Activated T-cell treated with anti-CD3 and anti-CD28 coated beads, Interleukin-2, amount 50 U/mL, for 48 hours (primary cell): ENCODE data around the gene OVCA2.
A peak's percentile ranks its signal among the peaks of the same experiment; 100 is the strongest.

Source experiments
- DNase-seq, 2 experiments: peaks; one replicate each; pipeline ENCODE4 v3.0.0-alpha.2; 2020

Gene OVCA2

DNA sequence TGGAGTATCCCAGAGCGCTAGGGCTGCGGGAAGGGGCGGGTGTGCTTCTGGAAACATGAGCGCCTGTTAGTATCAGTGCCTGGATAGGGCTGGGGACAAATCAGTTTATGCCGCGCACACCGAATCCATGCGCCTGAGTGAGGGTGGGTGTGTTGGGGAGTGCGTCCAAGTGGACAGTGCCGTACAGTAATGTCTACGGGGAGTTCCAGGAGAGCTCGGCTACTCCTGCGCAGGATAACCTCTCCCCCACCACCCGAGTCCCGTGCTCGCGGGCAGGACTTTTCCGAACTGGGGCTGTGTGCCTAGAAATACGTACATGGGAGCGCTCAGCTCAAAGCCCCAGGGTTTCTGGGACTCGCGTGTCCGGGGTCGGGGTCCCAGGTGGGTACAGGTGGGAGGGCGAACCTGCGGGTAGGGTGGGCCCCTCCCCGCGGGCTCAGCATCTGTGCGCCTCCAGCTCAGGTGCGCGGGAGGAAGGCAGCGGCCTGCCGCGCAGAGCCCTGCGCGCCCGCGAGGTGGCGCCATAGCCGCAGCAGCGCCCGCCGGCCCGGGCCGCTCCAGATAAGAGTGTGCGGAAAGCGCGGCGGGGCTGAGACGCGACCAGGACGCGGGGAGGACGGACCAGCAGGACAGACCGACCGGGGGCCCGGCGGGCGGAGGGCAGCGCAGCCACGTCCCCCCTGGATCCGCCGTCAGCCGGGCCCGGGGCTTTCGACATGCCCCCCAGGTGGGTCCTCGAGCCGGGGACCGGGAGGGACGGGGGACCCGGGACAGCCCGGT, 12.9 kb downstream of the OVCA2 start, which contains the start of gene HIC1:
Gene HIC1 (plus strand): TSS at position 592 of the 780 bp plus-strand sequence. CDS start 1,588 bp downstream, outside the sequence.
- peak; percentile 87 to 92 for DNase-seq

DNA sequence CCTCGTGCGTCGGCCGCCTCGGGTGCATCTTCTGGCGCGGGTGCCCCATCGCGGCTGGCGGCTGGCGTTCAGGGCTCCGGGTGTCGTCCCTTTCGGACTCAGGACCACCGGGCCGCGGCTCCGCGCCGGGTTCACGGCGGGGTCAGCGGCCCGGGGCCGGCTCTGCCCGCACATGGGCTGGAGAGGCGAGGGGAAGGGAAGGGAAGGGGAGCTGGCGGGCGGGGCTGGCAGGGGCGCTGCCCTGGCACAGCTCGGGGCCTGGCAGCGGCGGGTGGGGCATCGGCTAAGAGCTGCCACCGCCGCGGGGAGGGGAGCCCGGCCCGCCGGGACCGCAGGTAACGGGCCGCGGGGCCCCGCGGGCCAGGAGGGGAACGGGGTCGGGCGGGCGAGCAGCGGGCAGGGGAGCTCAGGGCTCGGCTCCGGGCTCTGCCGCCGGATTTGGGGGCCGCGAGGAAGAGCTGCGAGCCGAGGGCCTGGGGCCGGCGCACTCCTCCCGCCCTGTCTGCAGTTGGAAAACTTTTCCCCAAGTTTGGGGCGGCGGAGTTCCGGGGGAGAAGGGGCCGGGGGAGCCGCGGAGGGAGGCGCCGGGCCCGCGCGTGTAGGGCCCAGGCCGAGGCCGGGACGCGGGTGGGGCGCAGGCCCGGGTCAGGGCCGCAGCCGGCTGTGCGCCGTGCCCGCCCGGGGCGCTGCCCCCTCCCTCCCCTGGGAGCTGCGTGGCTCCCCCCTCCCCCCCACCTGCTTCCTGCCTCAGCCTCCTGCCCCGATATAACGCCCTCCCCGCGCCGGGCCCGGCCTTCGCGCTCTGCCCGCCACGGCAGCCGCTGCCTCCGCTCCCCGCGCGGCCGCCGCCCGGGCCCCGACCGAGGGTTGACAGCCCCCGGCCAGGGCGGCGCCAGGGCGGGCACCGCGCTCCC, 13.7 kb downstream of the OVCA2 start:
- peak; percentile 53 to 63 for DNase-seq

GRCh38 chr17:2056206-2057174, 14.7 kb downstream of the OVCA2 start:
- DNase-seq: peak; percentile 72 to 78

DNA sequence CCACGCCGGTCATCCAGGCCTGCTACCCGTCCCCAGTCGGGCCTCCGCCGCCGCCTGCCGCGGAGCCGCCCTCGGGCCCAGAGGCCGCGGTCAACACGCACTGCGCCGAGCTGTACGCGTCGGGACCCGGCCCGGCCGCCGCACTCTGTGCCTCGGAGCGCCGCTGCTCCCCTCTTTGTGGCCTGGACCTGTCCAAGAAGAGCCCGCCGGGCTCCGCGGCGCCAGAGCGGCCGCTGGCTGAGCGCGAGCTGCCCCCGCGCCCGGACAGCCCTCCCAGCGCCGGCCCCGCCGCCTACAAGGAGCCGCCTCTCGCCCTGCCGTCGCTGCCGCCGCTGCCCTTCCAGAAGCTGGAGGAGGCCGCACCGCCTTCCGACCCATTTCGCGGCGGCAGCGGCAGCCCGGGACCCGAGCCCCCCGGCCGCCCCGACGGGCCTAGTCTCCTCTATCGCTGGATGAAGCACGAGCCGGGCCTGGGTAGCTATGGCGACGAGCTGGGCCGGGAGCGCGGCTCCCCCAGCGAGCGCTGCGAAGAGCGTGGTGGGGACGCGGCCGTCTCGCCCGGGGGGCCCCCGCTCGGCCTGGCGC, 15.4 kb downstream of the OVCA2 start:
- peak in 1 of 2 experiments; percentile 52 for DNase-seq

GRCh38 chr17:2057760-2058585, 16.2 kb downstream of the OVCA2 start:
- peak in 1 of 2 experiments; percentile 54 for DNase-seq

- peak; percentile 79 to 86 for DNase-seq
These were observed 17.0 kb downstream of the OVCA2 start for GRCh38 chr17:2058586-2059546.

GRCh38 chr17:2059547-2060384, 17.9 kb downstream of the OVCA2 start:
- peak in 1 of 2 experiments; percentile 22 for DNase-seq

- DNase-seq: peak in 1 of 2 experiments; percentile 18
These were observed 18.5 kb downstream of the OVCA2 start for GRCh38 chr17:2060385-2060658.

DNA sequence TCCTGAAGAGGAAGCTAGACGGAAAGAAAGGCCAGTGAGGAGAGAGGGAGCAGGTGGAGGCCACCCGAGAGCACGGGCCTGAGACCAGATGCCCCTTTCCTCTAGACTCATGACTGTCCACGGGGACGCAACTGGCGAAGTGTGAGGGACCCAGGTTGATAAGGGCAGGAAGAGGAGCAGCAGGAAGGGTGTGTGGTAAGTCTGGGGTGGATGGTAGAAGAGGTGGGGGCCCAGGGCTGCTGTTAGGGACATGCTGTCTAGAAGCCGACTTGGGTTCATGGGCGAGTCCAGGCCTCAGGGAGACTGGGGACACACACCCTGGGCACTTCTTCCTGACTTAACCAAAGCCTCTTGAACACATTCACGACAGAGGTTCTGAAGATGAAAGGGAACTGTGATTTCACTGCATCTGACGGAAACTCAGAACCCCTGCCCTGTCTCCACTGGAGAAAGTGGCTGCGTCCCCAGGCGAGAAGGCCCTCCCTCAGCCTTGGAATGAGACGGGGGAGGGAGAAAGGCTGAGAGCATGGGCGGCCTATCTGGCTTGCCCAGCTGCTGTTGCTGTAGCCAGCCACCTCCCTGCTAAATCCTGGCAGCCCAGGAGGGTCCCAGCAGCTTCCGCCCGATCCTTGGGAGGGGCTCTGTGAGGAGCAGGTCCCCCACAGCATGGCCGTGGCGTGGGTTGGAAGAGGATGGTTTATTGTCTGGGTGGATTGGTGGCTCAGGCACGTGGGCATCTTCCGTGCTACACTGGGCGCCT, 19.0 kb downstream of the OVCA2 start:
- peak in 1 of 2 experiments; percentile 24 for DNase-seq

DNA sequence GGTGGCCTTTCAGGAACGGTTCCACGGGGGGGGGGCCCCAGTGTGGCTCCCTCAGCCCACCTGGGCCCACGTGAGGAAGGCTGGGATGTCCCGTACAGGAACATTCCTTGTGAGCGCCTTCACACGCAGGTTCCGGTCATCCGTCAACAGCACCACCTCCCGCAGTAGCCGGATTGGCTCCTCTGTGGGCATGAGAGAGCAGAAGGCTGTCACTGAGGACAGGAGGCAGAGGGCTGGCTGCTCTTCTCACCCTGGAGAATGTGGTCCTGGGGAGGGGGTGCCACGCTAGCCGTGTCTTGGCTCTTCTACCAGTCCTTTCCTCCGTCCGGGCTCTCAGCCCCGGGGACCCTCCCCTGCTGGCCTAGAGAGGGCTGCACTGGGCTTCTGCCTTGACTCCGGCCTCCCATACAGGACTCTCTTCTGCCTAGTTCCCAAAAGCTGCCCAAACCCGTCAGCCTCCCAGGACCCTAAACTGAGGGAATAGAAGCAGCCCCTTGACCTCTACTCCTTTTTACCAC, 19.7 kb downstream of the OVCA2 start:
- DNase-seq: peak in 1 of 2 experiments; percentile 20

DNA sequence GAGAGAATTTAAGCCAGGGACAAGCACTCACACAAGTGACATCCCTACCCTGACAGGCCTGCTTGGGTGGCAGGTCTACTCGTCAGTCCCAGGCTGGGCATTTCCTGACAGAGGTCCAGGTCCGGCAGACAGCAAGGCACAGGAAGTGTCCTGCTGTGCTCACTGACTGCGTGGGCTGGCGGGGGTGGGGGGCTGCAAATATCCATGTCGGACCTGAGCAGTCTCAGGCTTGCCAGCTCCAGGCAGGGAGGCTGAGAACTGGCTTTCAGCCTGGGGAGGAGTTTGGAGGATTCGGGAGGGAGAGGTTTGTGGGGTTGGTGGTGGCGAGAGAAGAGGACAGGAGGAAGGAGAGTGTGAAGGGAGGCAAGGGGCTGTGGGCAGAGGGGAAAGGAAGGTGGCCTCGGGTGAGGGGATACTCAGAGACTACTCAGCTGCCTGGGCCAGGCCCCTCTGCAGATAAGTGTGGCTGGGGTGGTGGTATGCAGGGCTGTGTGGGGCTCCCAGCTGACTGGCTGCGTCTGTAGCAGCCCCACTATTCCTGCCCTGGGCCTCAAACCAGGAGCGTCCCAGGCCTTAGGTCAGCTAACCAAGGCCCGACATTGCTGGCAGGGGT, 20.9 kb downstream of the OVCA2 start:
- DNase-seq: no peak

DNA sequence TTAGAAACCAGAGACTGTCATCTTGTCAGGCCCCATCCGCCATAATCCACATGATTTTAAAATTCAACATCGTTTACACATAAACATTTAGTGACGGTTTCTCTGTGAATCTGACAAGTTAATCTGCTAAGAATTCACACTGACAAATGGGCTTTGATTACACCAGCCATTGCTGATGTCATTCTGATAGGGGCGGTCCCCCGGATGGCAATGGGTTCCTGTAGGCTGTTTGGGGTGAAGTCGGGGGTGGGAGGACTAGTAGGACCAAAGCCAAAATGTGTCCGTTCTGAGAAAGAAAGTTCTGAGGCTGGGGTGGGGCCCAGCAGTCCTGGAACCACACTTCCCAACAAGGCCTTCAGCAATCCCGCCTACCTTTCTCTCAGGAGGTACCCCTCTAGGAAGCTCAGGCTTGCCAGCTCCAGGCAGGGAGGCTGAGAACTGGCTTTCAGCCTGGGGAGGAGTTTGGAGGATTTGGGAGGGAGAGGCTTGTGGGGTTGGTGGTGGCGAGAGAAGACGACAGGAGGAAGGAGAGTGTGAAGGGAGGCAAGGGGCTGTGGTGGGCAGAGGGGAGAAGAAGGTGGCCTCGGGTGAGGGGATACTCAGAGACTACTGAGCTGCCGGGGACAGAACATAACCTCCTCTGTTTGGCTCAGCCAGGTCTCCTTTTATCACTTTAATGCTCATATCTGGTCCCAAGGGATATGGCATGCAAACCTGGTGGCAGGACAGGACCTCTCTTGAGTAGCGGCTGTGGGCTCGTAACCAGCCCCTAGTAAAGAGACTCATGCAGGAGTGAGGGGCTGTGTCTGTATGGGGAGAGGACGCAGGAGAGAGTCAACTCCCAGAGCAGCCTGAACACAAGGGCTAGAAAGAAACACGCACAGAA, 21.7 kb downstream of the OVCA2 start:
- peak in 1 of 2 experiments; percentile 32 for DNase-seq

DNA sequence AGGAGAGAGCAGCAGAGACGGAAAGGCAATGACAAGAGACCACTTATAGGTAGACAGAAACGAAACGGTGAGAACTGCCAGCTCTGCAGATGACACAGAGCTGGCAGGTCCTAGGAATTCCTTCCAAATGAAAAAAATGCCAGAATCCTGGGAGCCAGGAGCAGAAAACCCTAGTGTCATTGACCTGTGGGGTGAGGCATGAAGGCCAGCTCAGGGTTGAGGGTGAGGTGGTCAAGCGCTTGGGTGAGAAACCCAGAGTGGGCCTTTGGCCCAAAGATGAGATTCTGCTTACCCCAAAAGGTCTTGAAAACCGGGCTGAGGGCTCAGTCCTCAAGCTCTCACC, 22.3 kb downstream of the OVCA2 start:
- no peak for DNase-seq

DNA sequence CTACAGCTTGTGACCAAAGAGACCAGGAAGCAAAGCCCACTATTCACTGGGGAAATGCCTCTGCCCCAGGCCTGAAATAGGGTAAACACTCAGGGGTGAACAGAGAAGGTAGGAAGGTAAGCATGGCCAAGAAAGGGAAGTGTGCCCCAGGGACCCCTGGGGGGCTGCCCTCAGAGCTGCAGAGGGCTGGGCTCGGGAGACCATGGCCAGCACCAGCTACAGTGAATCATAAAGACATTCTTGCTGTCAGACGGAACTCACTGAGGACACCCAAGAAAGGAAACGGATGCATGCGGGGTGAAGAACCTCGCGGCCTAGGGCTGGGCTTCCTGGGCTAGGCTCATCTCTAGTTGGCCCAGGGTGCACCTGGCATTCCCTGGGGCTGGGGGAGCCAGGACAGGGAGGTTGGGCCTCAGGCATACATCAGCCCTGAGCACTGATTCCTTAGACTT, 22.7 kb downstream of the OVCA2 start:
- no peak for DNase-seq

DNA sequence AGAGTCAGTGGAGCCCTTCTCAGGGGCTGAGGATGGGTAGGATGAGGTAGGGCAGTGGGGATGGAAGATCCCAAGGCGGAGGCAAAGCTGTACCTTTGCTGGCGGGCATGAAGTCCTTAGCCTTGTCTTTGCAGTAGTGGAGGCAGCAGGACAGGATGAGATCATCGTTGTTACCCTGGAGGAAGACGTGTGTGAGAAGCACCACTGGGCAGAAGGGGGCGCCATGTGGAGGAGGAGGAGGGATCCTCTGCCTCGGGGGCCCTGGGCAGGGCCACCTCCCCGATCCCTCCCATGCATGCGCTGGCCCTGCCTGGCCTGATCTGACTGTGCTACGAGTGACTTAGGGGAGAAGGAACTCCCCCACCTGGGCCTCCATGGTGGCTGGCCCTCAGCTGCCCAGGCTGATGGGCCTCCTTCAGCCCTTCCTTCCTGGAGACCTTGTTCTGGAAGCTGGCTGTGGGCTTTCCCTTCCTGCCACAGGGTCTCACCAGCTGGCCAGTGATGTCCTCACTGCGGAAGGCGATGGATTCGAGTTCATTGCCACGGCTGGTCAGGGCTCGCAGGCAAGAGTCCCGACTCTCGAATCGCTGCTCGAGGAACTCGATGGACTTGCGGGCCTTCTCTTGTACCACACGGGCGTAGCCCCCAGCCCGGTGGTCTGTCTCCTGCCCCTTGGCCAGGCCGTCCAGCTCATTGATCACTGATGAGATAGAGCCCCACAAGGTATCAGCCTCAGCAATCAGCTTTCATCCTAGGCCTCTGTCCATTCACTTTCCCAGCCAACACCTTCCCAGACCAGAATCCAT, 23.4 kb downstream of the OVCA2 start:
- DNase-seq: peak; percentile 83 to 85

DNA sequence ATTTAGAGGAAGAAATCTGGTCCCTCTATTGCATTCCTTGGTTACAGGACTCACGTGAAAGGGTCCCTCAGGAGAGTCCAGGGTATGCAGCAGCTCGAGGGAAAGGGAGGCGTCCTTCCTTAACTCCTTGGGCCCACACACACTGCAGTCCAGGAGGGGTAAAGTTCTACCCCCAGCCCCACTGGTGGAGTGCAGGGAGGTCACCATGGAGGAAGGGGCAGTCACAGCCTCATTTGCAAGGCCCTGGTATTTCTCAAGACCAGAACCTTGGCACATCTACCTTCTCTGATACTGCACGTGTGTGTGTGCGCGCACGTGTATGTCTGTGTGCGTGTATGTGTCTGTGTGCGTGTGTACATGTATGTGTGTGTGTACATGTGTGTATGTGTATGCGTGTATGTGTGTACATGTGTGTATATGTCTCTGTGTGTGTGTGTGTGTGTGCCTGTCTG, 24.2 kb downstream of the OVCA2 start:
- no peak for DNase-seq
